Measurements from ENCODE around the gene ACHE. TPM values are rescaled to one million over a fixed set of nuclear protein-coding genes. Genes with fewer than 3 reads are reported as not detected.
"Not testable (repeated sequence)": the region's sequence is repeated elsewhere in the genome, so short reads cannot be mapped to it uniquely, and the experiment has no call there.

ACHE gene
- polyA plus RNA-seq, 2 of the 4 experiments (the other 2 are of a cell fraction), result 0.17 to 0.62 TPM

DNA sequence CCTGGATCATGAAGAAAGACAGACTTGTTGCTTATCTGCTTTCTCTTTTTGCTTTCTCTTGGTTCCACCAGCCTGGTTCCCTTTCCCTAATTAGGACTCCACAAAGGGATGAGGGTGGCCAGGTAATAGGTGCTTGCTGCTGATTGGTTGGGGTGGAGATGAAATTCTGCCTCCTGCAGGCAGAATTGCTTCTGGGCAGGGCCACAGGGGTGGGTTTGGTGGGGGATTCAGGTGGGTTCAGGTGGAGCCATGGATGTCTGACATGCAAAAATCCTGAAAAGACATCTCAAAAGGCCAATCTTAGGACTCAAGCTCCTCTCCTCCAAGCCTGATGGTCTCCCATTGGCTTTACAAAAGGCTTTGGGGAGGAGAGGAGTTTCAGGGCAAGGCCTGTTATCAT, 25.4 kb upstream of the ACHE start:
- POLR2A ChIA-PET, result no interaction called here
- Histone ChIP-seq H3K4me2 (no peak overlapping the region), H3K4me3 (no peak overlapping the region), H3K9me3 (no peaks in the 10 kb centered on the region), H3K27ac (no peak overlapping the region), H3K4me1 (no peaks in the 10 kb centered on the region)
- DNase-seq (ENCODE audit: low read depth in 1 of 2, low spot score in 1 of 2) (no peak), ATAC-seq (no peak), FAIRE-seq (no peak)
- CTCF ChIA-PET, result interaction anchor here (0.7 to 1.7 kb wide), 6 partner anchors 12 to 394 kb away, joined by 3 to 9 read pairs (median 4); partner anchors contain the start of gene SLC12A9
- TF ChIP-seq NPAS2 (CRISPR knock-in tag; IDR thresholded peaks at IDR 0.05; ENCODE audit: borderline replicate concordance) (no peak), PHF8 (IDR thresholded peaks at IDR 0.05; ENCODE audit: borderline replicate concordance, low read depth) (no peak), CEBPB (IDR thresholded peaks at IDR 0.05) (no peak), MAZ (IDR thresholded peaks at IDR 0.05; ENCODE audit: borderline replicate concordance, low read depth, low read length) (no peak), CBX8 (IDR thresholded peaks at IDR 0.05) (no peak), ESRRA (IDR thresholded peaks at IDR 0.05; ENCODE audit: borderline replicate concordance, low read length) (no peak), MYC (IDR thresholded peaks at IDR 0.05; ENCODE audit: borderline replicate concordance, low read length) (no peak), POLR2A (IDR thresholded peaks at IDR 0.05; ENCODE audit: low read length) (no peak), RARB (CRISPR knock-in tag; IDR thresholded peaks at IDR 0.05) (no peak), JUN (IDR thresholded peaks at IDR 0.05) (no peak), ZNF302 (CRISPR knock-in tag; IDR thresholded peaks at IDR 0.05) (no peak), HOXA7 (CRISPR knock-in tag; IDR thresholded peaks at IDR 0.05) (no peak), SMC3 (IDR thresholded peaks at IDR 0.05) (no peak), EP300 (IDR thresholded peaks at IDR 0.05) (no peak)
- TF ChIP-seq, protein P1, sequence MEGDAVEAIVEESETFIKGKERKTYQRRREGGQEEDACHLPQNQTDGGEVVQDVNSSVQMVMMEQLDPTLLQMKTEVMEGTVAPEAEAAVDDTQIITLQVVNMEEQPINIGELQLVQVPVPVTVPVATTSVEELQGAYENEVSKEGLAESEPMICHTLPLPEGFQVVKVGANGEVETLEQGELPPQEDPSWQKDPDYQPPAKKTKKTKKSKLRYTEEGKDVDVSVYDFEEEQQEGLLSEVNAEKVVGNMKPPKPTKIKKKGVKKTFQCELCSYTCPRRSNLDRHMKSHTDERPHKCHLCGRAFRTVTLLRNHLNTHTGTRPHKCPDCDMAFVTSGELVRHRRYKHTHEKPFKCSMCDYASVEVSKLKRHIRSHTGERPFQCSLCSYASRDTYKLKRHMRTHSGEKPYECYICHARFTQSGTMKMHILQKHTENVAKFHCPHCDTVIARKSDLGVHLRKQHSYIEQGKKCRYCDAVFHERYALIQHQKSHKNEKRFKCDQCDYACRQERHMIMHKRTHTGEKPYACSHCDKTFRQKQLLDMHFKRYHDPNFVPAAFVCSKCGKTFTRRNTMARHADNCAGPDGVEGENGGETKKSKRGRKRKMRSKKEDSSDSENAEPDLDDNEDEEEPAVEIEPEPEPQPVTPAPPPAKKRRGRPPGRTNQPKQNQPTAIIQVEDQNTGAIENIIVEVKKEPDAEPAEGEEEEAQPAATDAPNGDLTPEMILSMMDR (IDR thresholded peaks at IDR 0.05), result no peak
- TF ChIP-seq, protein P2, sequence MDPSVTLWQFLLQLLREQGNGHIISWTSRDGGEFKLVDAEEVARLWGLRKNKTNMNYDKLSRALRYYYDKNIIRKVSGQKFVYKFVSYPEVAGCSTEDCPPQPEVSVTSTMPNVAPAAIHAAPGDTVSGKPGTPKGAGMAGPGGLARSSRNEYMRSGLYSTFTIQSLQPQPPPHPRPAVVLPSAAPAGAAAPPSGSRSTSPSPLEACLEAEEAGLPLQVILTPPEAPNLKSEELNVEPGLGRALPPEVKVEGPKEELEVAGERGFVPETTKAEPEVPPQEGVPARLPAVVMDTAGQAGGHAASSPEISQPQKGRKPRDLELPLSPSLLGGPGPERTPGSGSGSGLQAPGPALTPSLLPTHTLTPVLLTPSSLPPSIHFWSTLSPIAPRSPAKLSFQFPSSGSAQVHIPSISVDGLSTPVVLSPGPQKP (IDR thresholded peaks at IDR 0.05; ENCODE audit: low read depth, low read length), result no peak
- TF ChIP-seq, protein P3, sequence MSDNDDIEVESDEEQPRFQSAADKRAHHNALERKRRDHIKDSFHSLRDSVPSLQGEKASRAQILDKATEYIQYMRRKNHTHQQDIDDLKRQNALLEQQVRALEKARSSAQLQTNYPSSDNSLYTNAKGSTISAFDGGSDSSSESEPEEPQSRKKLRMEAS (IDR thresholded peaks at IDR 0.05), result no peak

DNA sequence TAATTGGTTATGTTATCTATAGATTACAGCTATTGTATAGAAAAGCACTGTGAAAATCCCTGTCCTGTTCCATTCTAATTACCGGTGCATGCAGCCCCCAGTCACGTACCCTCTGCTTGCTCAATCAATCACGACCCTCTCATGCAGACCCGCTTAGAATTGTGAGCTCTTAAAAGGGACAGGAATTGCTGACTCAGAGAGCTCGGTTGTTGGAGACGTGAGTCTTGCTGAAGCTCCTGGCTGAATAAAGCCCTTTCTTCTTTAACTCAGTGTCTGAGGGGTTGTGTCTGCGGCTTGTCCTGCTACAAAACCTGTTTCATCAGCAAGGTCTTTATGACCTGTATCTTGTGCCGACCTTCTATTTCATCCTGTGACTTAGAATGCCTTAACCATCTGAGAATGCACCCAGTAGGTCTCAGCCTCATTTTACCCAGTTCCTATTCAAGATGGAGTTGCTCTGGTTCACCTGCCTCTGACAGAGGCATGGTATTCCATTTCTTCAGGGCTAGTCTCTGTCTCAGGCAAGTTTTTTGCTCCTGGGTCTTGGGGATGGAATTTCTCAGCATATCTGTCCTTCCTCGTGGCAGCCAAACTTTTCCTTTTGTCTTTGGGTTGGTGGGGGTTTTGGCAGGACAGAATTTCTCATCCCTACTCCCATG, 24.2 kb upstream of the ACHE start:
- 64% methylated on average over 9 of the region's 9 CpGs for WGBS (ENCODE audit: missing lambda C conversion rate)
- FAIRE-seq; POLR2A ChIA-PET; H3K4me1 ChIP-seq; ATAC-seq; DNase-seq (ENCODE audit: low read depth in 1 of 2, low spot score in 1 of 2); H3K27ac ChIP-seq; H3K9me3 ChIP-seq; H3K4me3 ChIP-seq; H3K4me2 ChIP-seq: not testable (repeated sequence)
- CTCF ChIA-PET, result interaction anchor here (0.8 to 1.7 kb wide), 4 partner anchors 13 to 158 kb away, joined by 3 to 9 read pairs (median 3); no protein-coding TSS in a partner anchor
- TF ChIP-seq MAFK (IDR thresholded peaks at IDR 0.05; ENCODE audit: partially characterized antibody), result peak; percentile 23

DNA sequence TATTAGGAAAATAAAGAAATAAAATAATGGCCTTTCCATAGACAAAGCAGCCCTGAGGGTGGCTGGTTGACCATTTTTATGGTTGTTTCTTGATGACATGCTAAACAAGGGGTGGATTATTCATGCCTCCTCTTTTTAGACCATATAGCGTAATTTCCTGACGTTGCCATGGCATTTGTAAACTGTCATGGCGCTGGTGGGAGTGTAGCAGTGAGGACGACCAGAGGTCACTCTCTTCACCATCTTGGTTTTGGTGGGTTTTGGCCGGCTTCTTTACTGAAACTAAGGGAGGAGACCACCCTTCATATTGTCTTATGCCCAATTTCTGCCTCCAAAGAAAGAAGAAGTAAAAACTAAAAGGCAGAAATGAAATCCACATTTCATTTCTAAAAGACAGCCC, 23.6 kb upstream of the ACHE start:
- CTCF ChIA-PET; H3K4me1 ChIP-seq; H3K9me3 ChIP-seq; ATAC-seq; H3K4me3 ChIP-seq; H3K4me2 ChIP-seq; FAIRE-seq; H3K27ac ChIP-seq; POLR2A ChIA-PET; DNase-seq (ENCODE audit: low read depth in 1 of 2, low spot score in 1 of 2): not testable (repeated sequence)
- WGBS (ENCODE audit: missing lambda C conversion rate), result 70% methylated on average over 5 of the region's 5 CpGs
